Neural cell (in vitro differentiated cells): ENCODE results near the gene LZTR1. TPM values are rescaled to one million over a fixed set of nuclear protein-coding genes. Genes with fewer than 3 reads are reported as not detected.

Source experiments
- H2AFZ ChIP-seq: fragments of 200-600, 300-800 bp; sonication (generic), shearing (Covaris generic); 2 replicates; pipeline ENCODE4 v1.6.0; 2014; ENCODE audit warnings: low read depth, mild to moderate bottlenecking, antibody characterized with exemption, low read length, moderate library complexity
- H3F3A ChIP-seq: fragments of 200-600 bp; shearing (Covaris generic); 2 replicates; pipeline ENCODE4 v1.6.1; 2016; ENCODE audit warnings: mild to moderate bottlenecking, moderate library complexity, mixed read lengths, antibody characterized with exemption, low read length; ENCODE audit not compliant: insufficient read depth, poor library complexity, severe bottlenecking
- H3K27ac ChIP-seq: fragments of 200-600, 300-800 bp; sonication (generic), shearing (Covaris generic); 2 replicates; pipeline ENCODE4 v1.5.1; 2014; ENCODE audit warnings: mild to moderate bottlenecking, low read length, moderate library complexity
- H3K27me3 ChIP-seq: fragments of 300-800, 200-600 bp; sonication (generic), shearing (Covaris generic); 2 replicates; pipeline ENCODE4 v1.6.0; 2014; ENCODE audit warnings: mild to moderate bottlenecking, low read depth, low read length, moderate library complexity; ENCODE audit not compliant: insufficient read depth
- H3K36me3 ChIP-seq: fragments of 300-800, 200-600 bp; sonication (generic), shearing (Covaris generic); 2 replicates; pipeline ENCODE4 v1.5.1; 2014; ENCODE audit warnings: mild to moderate bottlenecking, antibody characterized with exemption, low read length, moderate library complexity; ENCODE audit not compliant: insufficient read depth
- H3K4me2 ChIP-seq: fragments of 300-800, 200-600 bp; sonication (generic), shearing (Covaris generic); 2 replicates; pipeline ENCODE4 v1.6.0; 2014; ENCODE audit warnings: mild to moderate bottlenecking, low read length
- H3K4me3 ChIP-seq: fragments of 300-800, 200-600 bp; sonication (generic), shearing (Covaris generic); 2 replicates; pipeline ENCODE4 v1.5.1; 2014; ENCODE audit warnings: mild to moderate bottlenecking, low read length, moderate library complexity
- H3K79me2 ChIP-seq: fragments of 200-600 bp; shearing (Covaris generic); replicated peaks from 2 replicates; pipeline ENCODE4 v1.6.0; 2014; ENCODE audit warnings: mild to moderate bottlenecking, low read length, moderate library complexity; ENCODE audit not compliant: insufficient read depth
- H3K9ac ChIP-seq: fragments of 300-800, 200-600 bp; sonication (generic), shearing (Covaris generic); 2 replicates; pipeline ENCODE4 v1.6.1; 2016; ENCODE audit warnings: mild to moderate bottlenecking, low read length, mixed read lengths
- H3K9me2 ChIP-seq: fragments of 200-600 bp; shearing (Covaris generic); 2 replicates; pipeline ENCODE4 v1.6.1; 2016; ENCODE audit warnings: mild to moderate bottlenecking, low read length, mixed read lengths; ENCODE audit not compliant: insufficient read depth
- H3K9me3 ChIP-seq: fragments of 200-600, 300-800 bp; sonication (generic), shearing (Covaris generic); 2 replicates; pipeline ENCODE4 v1.6.1; 2016; ENCODE audit warnings: mild to moderate bottlenecking, mixed run types, low read length, moderate library complexity, mixed read lengths
- H4K20me1 ChIP-seq: fragments of 200-600 bp; shearing (Covaris generic); 2 replicates; pipeline ENCODE4 v1.6.1; 2016; ENCODE audit warnings: mild to moderate bottlenecking, mixed run types; ENCODE audit not compliant: insufficient read depth
- CTCF ChIP-seq: fragments of 450-650 bp; IDR thresholded peaks from 2 replicates; pipeline ENCODE4 v1.5.1; 2014; ENCODE audit warnings: antibody characterized with exemption, mild to moderate bottlenecking, moderate library complexity; ENCODE audit not compliant: poor library complexity, severe bottlenecking
- EP300 ChIP-seq: fragments of 450-650 bp; conservative IDR thresholded peaks from 2 replicates; pipeline ENCODE4 v1.6.1; 2014; ENCODE audit warnings: antibody characterized with exemption, mild to moderate bottlenecking, moderate library complexity; ENCODE audit not compliant: poor library complexity, severe bottlenecking
- EZH2 ChIP-seq: fragments of 200-600, 300-800 bp; shearing (Covaris generic), sonication (generic); IDR thresholded peaks from 2 replicates; pipeline ENCODE4 v1.6.1; 2014; ENCODE audit warnings: antibody characterized with exemption, low read length, borderline replicate concordance, mild to moderate bottlenecking; ENCODE audit not compliant: insufficient read depth, poor library complexity, severe bottlenecking
- MXI1 ChIP-seq: fragments of 450-650 bp; conservative IDR thresholded peaks from 2 replicates; pipeline ENCODE4 v1.6.1; 2014; ENCODE audit warnings: antibody characterized with exemption, mild to moderate bottlenecking; ENCODE audit not compliant: poor library complexity, severe bottlenecking
- POLR2AphosphoS5 ChIP-seq: IDR thresholded peaks from 2 replicates; pipeline ENCODE4 v1.6.1; 2012
- RAD21 ChIP-seq: fragments of 450-650 bp; conservative IDR thresholded peaks from 2 replicates; pipeline ENCODE4 v1.6.1; 2014; ENCODE audit warnings: antibody characterized with exemption, mild to moderate bottlenecking, moderate library complexity
- REST ChIP-seq: IDR thresholded peaks from 2 replicates; pipeline ENCODE4 v1.6.1; 2012; ENCODE audit warnings: borderline replicate concordance
- SMC3 ChIP-seq: fragments of 450-650 bp; conservative IDR thresholded peaks from 2 replicates; pipeline ENCODE4 v1.6.1; 2014; ENCODE audit warnings: antibody characterized with exemption, mild to moderate bottlenecking, moderate library complexity; ENCODE audit not compliant: poor library complexity
- TAF1 ChIP-seq: IDR thresholded peaks from 2 replicates; pipeline ENCODE4 v1.6.1; 2012; ENCODE audit warnings: low read depth
- polyA plus RNA-seq: library from polyadenylated mRNA; depleted of rRNA; stranded (reverse); fragments of >200 nt; gene quantifications from 2 replicates; pipeline ENCODE4 v1.2.3, GENCODE V29; 2014

The LZTR1 gene
- polyA plus RNA-seq, 1 donor from 2014 or later = 114 TPM

- no peaks in the 10 kb centered on the region for H3F3A ChIP-seq
These were observed 18.7 kb upstream of the LZTR1 start for GRCh38 chr22:20963201-20964052.

More at GRCh38 chr22:20963201-20964052, 18.7 kb upstream of the LZTR1 start:
- Histone ChIP-seq H3K4me2 (no peak overlapping the region), H2AFZ (no peak overlapping the region), H3K79me2 (no peaks in the 10 kb centered on the region), H3K27me3 (peaks cover 24% of the 10 kb centered on the region), H3K9me3 (no peaks in the 10 kb centered on the region), H3K9me2 (no peaks in the 10 kb centered on the region), H3K9ac (no peak overlapping the region), H3K27ac (no peak overlapping the region), H4K20me1 (no peaks in the 10 kb centered on the region), H3K4me3 (no peak overlapping the region), H3K36me3 (no peaks in the 10 kb centered on the region)
- no peak for TF ChIP-seq CTCF
- TF ChIP-seq TAF1 = no peak
- TF ChIP-seq EZH2 = no peak
- no peak for TF ChIP-seq EP300
- no peak for TF ChIP-seq RAD21
- no peak for TF ChIP-seq MXI1
- TF ChIP-seq REST = no peak
- TF ChIP-seq SMC3 = no peak
- no peak for TF ChIP-seq POLR2AphosphoS5
